Middle frontal gyrus (tissue), 1 donor: Measurements from ENCODE around the gene EPAS1.
"Not testable (repeated sequence)": the region's sequence is repeated elsewhere in the genome, so short reads cannot be mapped to it uniquely, and the experiment has no call there.

Source experiments
- DNase-seq: peaks from one replicate; pipeline ENCODE4 v3.0.0-alpha.2; 2015; ENCODE audit warnings: low spot score; ENCODE audit errors: extremely low spot score

EPAS1 gene

DNA sequence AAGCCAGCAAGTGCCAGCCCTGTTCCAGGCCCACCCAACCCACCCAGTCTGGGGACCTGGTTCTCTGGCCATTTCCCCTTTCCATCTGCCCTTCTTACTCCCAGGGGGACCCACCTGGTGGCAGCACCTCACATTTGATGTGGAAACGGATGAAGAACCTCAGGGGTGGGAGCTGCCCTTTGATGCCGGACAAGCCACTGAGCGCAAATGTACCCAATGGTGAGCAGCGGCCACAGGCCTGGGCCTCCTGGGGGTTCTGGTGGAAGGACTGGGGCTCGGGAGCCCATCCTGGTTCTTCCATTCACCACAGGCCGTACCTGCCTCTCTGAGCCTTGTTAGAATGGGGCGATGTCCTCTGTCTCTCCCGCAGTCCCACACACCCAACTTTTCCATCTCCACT lies 84.7 kb downstream of the EPAS1 start:
- no peak for DNase-seq

DNA sequence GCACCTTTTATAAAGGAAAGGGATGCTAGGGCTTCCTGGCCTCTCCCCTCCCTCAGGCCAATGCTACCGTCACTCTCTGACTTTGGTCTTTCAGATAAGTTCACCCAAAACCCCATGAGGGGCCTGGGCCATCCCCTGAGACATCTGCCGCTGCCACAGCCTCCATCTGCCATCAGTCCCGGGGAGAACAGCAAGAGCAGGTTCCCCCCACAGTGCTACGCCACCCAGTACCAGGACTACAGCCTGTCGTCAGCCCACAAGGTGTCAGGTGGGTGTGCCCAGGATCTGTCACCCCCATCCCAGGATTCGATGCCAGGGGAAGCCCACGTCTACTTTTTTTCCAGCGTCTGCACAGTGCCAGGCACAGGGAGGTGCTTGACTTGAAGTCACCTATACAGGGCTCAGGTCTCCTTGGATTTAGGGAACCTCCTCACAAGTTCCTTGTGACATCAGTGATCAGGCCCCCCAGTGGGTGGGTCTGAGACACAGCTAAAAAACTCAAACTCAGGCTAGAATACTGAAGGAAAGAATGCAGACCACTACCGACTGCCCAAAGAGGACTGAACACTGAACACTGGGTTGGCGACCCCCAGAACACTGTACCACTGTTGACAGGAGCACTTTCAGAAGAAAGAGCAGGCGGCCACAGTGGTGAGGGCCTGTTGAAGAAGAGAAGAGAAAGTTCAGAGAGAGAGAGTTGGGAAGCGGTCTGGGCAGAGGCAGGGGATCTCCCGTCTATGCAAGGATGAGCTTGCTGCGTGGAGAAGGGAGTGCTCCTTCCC lies 85.3 kb downstream of the EPAS1 start:
- DNase-seq = no peak

DNA sequence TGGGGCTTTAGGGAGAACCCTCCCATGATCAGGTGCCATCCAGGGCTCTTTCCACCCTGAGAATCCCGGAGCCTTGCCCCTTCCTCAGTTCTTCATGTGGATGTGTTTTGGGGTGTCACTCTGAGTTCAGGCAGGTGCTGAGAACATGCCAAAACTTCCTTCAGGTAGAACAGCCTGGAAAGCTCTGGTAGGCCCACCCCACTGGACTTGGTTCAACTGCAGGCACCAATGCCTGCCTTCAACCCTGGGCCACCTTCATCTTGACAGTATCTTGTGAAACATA lies 85.8 kb downstream of the EPAS1 start:
- DNase-seq = no peak

DNA sequence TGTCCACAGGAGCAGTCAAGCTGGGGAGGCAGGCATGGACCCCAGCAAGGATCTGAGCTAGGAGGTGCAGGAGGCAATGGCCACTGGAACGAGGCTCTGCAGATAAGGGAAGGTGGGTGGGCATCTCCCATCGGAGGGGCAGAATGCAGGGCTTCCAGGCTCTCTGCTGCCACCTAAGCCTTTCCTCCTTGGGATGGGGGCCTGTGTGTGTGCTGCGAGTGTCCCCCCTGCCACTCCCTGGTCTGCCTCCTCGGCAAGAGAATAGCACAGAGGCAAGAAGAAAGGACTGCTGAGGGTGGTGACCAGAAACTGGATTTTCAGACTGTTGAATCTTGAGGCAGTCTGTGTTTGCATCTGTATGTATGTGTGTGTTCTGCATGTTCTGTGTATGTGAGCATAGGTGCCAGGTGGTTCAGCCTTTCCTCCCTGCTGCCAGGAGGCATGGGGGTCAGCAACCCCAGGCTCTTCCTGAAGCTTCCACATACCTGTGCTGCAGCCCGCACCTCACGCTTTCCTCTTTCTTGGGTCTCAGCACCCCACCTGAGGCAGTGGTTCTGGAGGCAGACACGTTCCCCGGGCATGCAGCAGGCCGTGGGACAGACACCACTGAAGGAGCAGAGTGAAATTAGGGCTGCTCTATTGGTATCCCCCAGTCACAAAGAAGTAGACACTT lies 86.7 kb downstream of the EPAS1 start:
- DNase-seq = no peak

DNA sequence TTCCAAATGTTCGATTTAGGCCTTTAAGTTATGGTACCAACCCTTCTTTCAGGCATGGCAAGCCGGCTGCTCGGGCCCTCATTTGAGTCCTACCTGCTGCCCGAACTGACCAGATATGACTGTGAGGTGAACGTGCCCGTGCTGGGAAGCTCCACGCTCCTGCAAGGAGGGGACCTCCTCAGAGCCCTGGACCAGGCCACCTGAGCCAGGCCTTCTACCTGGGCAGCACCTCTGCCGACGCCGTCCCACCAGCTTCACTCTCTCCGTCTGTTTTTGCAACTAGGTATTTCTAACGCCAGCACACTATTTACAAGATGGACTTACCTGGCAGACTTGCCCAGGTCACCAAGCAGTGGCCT lies 87.2 kb downstream of the EPAS1 start:
- no peak for DNase-seq

DNA sequence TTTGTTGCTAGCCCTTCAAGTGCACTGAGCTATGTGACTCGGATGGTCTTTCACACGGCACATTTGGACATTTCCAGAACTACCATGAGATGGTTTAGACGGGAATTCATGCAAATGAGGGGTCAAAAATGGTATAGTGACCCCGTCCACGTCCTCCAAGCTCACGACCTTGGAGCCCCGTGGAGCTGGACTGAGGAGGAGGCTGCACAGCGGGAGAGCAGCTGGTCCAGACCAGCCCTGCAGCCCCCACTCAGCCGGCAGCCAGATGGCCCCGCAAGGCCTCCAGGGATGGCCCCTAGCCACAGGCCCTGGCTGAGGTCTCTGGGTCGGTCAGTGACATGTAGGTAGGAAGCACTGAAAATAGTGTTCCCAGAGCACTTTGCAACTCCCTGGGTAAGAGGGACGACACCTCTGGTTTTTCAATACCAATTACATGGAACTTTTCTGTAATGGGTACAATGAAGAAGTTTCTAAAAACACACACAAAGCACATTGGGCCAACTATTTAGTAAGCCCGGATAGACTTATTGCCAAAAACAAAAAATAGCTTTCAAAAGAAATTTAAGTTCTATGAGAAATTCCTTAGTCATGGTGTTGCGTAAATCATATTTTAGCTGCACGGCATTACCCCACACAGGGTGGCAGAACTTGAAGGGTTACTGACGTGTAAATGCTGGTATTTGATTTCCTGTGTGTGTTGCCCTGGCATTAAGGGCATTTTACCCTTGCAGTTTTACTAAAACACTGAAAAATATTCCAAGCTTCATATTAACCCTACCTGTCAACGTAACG lies 88.8 kb downstream of the EPAS1 start:
- DNase-seq = no peak

DNA sequence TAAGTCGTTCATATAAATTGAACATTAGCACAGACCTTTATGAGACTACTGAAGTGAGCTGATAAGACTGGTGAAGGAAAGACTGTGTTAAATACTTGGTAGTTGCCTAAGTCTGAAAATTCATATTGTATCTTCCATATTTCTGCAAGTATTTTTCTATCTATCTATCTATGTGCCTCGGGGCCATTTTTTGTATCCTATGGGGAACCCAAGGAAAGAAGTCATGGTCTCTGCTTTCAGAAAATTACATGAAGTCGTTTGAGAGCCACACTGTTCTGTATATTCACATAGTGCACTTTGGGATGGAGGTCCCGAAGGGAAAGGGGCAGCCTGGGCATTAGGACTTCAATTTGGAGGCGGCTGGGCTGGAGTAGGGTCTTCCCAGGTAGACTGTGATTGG lies 89.6 kb downstream of the EPAS1 start:
- DNase-seq = no peak

DNA sequence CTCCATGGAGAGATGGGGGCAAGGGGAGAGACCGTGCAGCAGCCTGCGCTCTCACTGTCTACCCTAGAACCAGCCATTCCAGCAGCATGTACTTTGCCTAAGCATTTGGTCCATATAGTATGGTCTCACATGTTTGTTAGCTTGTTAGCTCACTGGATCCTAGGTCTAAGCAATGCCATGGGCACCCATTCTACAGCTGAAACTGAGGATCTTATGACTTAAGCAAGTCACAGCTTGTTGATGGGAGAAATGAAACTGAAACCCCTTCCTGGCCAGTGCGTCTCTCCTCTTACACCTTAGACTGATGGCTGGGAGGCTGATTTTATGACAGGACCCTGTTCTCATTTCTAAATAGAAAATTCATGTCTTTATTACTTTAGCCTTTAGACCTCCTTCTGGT lies 90.1 kb downstream of the EPAS1 start:
- no peak for DNase-seq

DNA sequence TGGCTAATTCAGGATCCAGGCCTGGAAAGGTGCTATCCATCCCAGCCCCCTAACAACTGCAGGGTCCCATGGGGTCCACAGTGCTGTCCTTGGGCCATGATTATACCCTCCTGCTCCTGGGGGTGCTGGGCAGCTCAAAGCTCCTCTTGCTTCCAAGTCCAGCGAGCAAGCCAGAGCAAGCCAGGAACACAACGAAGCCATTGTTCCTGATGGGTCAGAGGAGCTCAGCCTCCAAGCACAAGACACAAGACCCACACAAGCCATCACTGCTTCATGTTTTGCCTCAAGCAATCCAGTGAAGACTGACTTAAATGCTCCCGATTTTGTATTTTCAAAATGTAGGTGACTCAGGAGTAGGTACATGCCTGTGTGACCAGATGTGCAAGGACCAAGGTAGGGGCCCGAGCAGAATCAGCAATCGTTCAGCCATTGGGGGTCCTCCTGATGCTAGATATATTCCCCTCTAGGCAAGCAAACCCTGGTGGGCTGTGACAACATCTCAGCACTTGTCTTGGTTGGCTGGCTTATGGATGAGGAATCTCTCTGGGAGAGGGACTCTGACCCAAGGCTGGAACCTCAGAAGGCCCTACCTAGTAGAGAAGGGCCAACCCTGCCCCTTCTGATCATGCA lies 90.8 kb downstream of the EPAS1 start:
- DNase-seq = peak; percentile 44

DNA sequence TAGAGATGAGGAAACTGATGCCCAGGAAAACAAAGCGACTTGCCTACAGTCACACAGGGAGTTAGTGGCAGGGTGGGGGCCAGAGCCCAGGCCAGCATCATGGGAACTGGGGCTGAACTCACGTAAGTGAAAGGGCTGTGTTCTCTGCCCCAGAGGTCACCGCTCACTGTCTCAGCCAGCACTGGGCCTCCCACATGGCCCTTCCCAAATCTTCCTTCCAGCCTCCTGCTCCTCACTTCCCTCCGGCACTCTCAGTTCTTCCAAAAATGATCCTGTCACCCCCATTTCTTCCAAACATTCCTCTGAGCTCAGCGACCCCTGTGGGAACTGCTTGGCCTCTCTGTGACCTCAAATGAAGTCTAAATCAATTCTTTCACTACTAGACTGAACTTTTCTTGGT lies 91.7 kb downstream of the EPAS1 start:
- DNase-seq = no peak

DNA sequence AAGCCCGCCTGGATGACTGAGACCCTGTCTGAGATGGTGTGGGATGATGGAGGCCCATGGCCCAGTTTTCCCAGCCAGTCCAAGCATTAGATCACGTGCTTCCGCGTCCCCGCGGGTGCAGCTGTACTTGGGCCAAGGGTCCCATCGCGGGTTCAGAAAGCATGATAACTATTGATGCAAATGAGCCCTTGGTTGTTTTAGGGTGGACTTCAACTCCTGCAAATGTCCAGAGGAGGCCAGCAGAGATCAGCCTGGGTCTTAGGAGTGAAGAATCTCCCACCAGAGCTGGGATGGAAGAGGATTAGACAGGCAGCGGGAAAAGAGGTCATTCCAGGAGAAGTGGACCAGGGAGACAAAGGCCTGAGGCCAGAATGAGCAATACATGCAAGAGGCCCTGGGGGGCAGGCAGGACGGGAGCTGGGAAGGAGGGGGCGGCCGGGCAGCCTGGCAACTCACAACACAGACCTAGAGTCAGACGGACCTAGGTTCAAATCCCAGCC lies 92.3 kb downstream of the EPAS1 start:
- DNase-seq = no peak

DNA sequence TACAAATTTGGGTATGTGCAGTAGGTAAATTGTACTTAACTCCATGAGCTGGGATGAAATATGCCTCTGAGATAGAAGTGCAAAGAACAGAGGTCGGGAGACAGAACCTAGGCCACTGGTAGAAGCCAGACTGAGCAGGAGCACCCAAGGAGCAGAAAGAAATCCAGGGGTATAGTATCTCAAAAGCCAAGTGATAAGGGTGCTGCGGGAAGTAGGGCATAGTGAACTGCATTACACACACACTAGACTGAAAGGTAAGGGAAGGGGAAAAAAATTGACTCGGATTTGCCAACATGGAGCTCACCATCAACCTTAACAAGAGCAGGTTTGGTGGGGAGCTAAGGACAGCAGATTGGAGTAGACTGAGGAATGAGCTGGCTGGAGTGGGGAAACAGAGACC lies 92.8 kb downstream of the EPAS1 start:
- no peak for DNase-seq

DNA sequence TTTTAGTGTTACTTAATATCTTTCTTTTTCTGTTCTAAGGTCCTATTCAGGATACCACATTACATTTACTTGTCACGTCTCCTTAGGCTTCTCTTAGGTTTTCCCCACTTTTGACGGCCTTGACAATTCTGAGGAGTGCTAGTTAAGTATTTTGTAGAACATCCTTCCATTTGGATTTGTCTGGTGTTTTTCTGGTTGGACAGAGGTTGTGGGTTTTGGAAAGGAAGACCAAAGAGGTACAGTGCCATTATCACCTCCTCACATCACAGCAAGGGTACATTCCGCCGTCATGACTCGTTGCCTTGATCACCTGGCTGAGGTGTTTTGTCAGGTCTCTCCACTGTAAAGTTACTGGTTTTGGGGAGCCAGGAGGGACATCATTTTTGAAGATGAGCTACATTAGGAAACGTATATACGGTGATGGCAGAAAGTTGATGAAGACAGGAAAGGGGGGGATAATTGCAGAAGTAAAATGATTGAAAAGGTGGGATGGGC lies 93.7 kb downstream of the EPAS1 start:
- DNase-seq = no peak

DNA sequence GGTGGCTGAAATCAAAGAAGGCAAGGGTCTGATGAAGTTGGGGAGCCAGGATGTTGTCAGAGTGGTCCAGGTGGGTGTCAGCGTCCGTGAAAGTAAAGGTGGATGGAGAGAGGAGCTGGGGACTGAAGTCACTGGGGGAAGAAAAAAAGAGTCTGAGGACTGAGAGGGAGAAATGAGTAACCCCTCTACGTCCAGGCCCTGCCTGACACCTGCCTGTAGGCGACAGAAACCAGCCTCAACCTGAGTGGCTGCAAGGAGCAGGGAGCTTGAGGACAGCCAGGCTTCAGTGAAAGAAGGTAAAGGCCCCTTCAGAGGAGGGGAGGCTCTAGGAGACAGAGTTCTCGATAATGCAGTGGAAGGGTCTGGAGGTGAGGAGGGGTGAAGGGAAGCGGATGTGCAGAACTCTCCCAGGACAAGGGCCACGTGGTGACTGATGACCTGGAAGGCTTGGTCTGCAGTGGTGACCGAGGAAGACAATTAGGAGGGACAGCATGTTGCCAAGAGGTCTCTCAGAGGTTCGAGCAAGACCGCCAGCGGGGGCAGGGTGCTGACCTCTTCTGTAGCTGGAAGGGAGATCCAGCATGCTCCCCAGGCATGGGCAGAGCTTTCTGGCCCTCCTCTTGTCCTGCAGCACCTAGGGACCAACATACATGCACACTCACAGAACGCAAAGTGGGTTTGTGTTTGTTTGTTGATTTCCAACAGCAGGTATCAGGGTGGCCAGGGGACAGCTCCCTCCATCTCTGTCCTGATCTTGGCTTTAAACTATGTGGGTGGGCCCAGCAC lies 95.5 kb downstream of the EPAS1 start:
- no peak for DNase-seq

DNA sequence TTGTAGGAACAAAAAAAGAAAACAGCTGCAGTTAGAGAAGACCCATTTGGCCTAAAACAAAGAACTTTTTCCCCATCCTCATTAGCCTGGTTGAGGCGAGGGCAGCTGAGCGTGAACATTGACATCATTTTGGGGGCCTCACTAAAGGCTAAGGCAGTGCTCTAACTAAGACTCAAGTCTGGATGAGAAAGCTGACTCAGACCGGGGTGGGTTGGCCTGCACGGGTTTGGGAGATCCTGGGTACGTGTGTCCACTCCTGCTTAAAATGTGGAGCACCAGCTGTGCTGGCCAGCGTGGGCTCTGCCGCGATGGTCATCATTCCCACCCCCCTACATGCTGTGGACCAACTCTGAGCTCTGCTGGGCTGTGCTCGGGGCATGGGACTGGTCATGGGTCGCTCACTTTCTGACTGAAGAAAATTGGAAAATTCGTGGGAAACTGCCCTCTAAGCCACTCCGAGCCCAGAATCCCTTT lies 96.2 kb downstream of the EPAS1 start:
- no peak for DNase-seq

DNA sequence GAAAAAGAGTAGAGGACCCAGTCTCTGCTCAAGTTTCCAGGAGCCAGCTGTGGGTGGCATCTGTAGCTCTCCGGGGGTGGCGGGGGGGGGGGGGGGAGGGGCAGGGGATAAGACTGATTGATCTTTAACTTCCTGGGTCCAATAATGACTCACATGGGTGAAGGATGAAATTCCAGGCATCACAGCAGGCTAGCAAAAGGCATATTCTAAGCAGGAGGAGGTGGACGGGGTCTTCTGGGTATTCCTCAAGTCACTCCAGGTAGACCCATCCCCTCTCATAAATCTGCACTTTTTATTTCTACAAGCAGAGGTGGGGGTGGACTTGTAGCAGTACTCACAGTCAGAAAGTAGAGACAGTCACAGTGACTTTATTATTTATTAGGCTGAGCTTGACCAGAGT lies 96.7 kb downstream of the EPAS1 start:
- DNase-seq = no peak

DNA sequence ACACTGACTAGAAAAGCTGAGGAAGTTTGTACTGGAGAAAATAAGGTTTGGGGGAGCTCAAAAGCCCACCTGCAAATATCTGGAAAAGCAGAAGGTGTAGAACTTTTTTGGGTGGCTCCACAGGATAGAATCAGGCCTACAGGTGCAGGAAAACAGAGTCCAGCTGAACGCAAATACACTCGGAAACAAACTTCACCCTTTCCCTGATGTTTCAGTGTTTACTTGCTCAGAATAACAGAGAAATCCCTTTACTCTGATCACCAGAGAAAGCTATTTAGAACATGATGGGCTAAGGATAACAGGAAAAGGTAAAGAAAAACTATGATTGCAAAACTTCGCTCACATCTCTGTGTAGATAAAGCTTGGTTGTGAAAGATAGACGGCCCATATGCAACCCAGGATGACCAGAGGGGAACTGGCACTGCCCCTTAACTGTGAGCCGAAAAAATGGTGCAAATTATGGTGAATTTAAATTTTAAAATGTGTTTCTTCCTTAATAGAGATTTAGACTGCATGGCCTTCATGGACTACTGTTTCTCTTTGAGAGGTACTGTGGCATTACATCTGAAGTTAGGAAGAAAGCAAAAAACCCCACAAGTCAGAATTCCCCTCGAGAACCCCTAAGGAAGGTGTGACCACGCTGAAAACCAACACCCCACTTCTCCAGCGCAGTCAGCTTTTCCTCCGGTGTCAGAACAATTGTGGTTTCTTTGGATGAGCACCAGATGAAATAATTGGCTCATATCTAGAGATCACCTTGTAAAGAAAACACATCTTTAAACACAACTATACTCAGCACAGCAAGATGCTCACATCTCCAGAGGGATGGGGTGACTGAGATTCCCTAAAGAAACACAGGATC lies 97.7 kb downstream of the EPAS1 start:
- no peak for DNase-seq

DNA sequence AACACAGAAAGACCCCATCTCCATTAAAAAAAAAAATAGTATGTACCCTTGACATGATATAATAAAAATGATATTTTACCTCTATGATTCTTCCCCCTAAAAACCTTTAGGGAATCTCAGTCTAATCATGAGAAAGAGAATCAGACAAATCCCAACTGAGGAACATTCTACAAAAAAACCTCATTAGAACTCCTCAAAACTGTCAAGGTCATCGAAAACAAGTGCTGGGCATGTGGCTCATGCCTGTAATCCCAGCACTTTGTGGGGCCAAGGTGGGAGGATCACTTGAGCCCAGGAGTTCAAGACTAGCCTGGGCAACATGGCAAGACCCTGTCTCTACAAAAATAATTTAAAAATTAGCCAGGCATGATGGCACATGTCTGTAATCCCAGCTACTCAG lies 98.5 kb downstream of the EPAS1 start:
- DNase-seq = not testable (repeated sequence)

DNA sequence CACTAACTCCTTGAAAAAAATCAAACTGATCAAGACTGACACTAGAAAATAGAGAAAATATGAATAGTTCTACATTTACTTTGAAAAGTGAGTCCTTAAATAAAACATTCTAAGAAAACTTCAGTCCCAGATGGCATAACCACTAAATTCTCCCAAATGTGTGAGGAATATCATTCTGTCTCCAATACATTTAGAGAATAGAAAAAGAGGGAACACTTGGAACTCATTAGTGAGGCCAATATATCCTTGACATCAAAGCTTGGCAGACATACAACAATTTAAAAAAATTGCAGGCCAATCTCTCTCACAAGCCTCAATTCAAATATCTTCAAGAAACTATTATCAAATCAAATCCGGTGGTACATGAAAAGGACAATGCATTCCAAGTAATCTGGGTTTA lies 102.8 kb downstream of the EPAS1 start:
- DNase-seq = no peak

DNA sequence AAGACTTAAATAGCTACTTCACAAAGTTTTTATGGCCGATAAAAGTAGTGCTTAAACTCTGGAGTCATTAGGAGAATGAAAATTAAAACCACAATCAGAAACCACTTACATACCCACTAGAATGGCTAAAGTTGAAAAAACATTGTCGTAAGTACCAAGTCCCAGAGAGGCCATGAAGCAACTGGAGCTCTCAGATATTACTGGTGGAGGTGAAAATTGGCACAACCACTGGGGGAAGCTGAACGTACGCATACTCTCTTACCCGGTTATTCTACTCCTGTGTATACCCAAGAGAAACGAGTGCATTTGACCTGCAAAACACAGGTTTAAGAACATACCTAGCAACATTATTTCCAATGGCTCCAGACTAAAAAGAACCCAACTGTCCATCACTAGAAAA lies 105.7 kb downstream of the EPAS1 start:
- DNase-seq = no peak
